Loucy (cell line): ENCODE data around the gene SLC39A2.

Source experiments
- CTCF ChIP-seq: fragments of 200-600 bp; sonication (generic); conservative IDR thresholded peaks from 2 replicates; pipeline ENCODE4 v1.5.1; 2014; ENCODE audit warnings: mild to moderate bottlenecking, antibody characterized with exemption, low read length
- EZH2phosphoT487 ChIP-seq: fragments of 200-600 bp; IDR thresholded peaks from 2 replicates; pipeline ENCODE4 v1.6.1; 2018; ENCODE audit warnings: antibody characterized with exemption, mild to moderate bottlenecking, moderate library complexity, borderline replicate concordance

GRCh38 chr14:20971705-20972021 lies 27.4 kb upstream of the SLC39A2 start:
- TF ChIP-seq EZH2phosphoT487 (no peak), CTCF (no peak)
